ENCODE results near the gene NOP53.
"Not testable (repeated sequence)": the region's sequence is repeated elsewhere in the genome, so short reads cannot be mapped to it uniquely, and the experiment has no call there.

Gene NOP53

GRCh38 chr19:47754206-47755064 is 9.1 kb downstream of the NOP53 start:
- DNase-seq (ENCODE audit: low spot score), result no peak

DNA sequence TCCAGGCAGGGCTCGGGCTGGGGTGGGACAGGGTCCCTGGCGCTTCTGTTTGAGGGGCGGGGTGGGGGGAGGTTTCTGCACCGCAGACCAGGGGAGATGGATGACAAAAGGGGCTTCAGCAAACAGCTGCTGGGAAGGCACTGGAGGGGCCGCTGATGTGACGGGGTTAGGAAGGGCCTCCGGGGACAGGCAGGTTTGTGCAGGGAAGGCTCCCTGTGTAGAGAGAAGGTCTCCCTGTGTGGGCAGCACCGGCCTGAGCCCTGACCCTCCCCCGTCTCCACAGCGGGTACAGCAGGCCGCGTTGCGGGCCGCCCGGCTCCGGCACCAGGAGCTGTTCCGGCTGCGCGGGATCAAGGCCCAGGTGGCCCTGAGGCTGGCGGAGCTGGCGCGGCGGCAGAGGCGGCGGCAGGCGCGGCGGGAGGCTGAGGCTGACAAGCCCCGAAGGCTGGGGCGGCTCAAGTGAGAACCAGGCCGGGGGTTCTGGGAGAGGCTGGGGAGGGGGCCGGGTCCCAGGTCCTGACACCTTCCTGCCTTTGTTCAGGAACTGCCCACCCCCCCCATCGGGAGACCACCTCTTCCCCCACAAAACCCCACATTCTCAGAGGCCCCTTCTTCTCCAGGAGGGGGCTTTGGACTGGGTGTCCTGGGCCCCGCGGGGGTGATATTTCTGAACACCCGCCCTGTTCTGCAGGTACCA is 9.9 kb downstream of the NOP53 start:
- DNase-seq (ENCODE audit: low spot score), result no peak

GRCh38 chr19:47755762-47756626 is 10.6 kb downstream of the NOP53 start:
- DNase-seq (ENCODE audit: low spot score), result no peak

DNA sequence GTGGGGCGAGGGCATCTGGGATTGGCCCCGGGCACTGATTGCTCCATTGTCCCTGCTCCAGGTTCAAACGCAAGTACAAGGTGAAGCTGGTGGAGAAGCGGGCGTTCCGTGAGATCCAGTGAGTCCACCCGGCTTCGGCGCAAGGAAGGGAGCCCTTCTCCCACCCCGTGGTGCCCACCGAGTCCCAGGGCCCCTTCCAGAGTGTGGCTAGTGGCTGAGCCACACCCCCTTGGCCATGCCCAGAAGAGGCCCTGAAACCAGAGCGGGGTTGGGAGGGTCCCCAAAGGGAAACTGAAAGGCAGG is 11.2 kb downstream of the NOP53 start:
- no peak for DNase-seq (ENCODE audit: low spot score)

DNA sequence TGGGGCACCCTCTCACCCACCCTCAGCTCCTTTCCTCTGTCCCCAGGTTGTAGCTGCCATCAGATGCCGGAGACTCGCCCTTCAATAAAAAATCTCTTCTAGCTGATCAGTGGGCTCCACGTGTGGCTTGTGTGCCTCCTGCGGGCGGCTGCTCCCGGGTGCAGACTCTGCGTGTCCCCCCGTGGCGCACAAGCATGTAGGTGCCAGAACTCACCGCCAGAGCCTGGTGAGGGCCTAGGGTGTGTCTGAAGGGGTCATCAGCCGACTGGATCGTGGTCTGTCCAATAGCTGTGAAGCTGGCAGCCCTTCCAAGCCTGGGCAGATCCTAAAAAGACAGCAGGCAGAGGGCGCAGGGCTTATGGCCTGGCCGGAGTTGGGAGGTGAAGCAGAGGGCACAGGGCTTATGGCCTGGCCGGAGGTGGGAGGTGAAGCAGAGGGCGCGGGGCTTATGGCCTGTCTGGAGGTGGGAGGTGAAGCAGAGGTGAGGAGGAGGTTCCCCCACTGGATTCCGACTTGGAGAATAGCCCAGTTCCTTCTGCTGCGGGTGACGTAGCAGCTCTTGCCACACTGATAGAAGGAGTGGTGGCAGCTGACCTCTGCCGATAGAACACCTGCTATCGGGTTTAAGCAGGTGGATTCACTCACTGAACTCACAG is 11.7 kb downstream of the NOP53 start:
- no peak for DNase-seq (ENCODE audit: low spot score)

GRCh38 chr19:47757617-47758442 is 12.5 kb downstream of the NOP53 start:
- DNase-seq (ENCODE audit: low spot score), result no peak

- DNase-seq (ENCODE audit: low spot score), result no peak
Observed at GRCh38 chr19:47758443-47758804, 13.1 kb downstream of the NOP53 start.

- DNase-seq (ENCODE audit: low spot score), result no peak
Observed at GRCh38 chr19:47760632-47760999, 15.3 kb downstream of the NOP53 start.

- no peak for DNase-seq (ENCODE audit: low spot score)
Observed at GRCh38 chr19:47761566-47761965, 16.2 kb downstream of the NOP53 start.

DNA sequence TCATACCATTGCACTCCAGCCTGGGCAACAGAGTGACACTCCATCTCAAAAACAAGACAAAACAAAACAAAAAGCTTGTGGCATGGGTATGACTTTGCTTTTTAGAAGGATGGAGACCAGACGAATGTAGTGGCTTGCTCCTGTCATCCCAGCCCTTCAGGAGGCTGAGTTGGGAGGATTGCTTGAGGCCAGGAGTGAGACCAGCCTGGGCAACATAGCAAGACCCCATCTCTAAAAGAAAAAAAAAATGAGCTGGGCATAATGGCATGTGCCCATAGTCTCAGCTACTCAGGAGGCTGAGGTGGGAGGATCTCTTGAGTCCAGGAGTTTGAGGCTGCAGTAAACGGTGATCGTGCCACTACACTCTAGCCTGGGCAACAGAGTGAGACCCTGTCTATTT is 16.8 kb downstream of the NOP53 start:
- no peak for DNase-seq (ENCODE audit: low spot score)

- DNase-seq (ENCODE audit: low spot score), result no peak
Observed at GRCh38 chr19:47762615-47763308, 17.4 kb downstream of the NOP53 start.

- not testable (repeated sequence) for DNase-seq (ENCODE audit: low spot score)
Observed at GRCh38 chr19:47764705-47765104, 19.4 kb downstream of the NOP53 start.

DNA sequence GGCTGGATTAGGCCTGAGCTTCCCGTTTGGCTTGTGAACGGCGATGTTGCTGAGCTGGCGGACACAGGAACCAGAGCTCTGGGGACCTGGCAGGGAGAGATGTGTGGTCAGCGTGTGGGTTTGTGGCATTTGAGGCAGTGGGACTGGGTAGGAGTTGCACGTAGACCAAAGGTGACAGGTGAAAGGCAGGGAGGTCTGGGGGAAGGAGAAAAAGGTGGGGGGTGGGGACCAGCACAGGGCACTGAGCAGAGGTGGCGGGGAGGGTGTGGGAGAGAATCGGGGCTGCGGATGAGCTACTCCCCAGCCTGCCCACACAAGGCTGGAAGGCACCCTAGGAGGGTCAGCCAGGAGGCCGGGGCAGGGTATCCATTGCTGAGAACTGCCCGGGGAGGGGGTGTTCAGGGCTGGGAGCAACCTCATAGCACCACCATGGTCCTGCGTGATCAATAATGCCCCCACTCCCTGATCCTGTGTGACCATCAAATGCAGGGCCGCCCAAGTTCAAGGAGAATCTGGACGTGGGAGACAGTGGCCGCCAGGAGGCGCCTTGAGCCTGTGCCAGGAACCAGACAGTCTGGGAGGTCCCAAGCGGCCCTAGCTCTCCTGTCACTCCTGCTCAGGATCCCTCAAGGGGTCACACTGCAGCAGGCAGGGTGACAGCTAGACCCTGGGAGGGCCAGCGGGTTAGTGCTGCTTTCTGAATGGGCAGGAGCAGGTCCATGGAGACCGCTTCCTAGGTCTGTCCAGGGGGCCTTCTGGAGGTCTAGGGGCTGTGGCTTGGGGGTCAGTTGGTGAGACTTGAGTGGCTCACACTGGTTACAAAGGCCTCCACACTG is 20.4 kb downstream of the NOP53 start:
- DNase-seq (ENCODE audit: low spot score), result peak; percentile 53

DNA sequence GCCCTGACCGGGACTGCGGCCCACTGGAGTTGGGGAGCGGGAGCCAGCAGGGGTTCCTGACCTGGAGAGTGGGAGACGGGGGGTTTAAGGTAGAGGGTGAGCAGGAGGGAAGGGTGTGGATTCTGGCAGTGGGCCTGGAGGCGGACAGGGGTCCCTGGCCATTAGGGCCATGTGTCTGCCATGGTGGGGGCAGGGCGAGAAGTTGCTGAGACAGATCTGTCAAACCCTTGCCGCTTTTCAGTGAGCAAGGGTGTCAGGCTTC is 20.9 kb downstream of the NOP53 start:
- DNase-seq (ENCODE audit: low spot score), result no peak

DNA sequence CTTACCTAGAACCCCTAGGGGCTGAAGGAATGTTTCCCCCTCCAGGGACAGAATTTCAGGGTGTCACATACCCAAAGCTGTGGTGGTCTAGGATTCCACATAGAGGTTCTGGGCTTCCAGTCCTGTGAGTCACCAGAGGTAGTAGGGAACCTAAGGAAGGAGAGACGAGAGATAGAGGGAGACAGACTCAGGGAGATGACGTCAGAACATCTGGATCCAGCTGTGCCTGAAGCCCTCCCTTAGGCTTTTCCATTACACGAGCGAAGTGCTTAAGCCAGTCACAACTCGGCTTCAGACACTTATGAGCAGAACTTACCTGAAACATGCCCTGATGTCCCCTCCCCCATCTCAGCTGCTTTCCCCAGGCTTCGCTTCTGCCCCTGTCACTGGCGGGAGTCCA is 21.3 kb downstream of the NOP53 start:
- no peak for DNase-seq (ENCODE audit: low spot score)

DNA sequence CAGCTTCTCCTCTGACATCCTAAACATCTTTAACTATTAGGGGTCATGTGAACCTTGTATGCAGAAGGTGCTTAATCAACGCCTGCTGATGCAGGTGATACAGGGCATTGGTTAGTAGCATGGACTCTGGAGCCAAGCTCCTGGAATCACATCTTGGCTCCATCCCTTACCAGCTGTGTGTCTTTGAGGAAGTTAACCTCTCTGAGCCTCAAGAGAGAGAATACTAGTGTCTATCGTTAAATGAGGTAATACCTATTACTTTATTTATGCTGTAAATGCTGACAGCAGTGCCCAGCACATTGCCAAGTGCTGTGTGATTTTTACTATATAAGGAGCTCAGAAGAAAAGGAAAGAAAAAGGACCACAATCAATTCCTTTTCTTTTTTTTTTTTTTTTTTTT is 22.0 kb downstream of the NOP53 start:
- no peak for DNase-seq (ENCODE audit: low spot score)

- DNase-seq (ENCODE audit: low spot score), result no peak
Observed at GRCh38 chr19:47768604-47769003, 23.3 kb downstream of the NOP53 start.

- no peak for DNase-seq (ENCODE audit: low spot score)
Observed at GRCh38 chr19:47769534-47769933, 24.2 kb downstream of the NOP53 start.

- not testable (repeated sequence) for DNase-seq (ENCODE audit: low spot score)
Observed at GRCh38 chr19:47771291-47771690, 25.9 kb downstream of the NOP53 start.

- DNase-seq (ENCODE audit: low spot score), result no peak
Observed at GRCh38 chr19:47776568-47776967, 31.2 kb downstream of the NOP53 start.

Data from RKO (cell line).